Spinal cord (tissue), 10 donors: ENCODE data around the gene PACSIN2. TPM values are rescaled to one million over a fixed set of nuclear protein-coding genes. Genes with fewer than 3 reads are reported as not detected.
"Not testable (repeated sequence)": the region's sequence is repeated elsewhere in the genome, so short reads cannot be mapped to it uniquely, and the experiment has no call there.

Source experiments
- DNase-seq, 6 donors: peaks; one replicate each; pipeline versions ENCODE4 v3.0.0 to v3.0.0-alpha.2; 2013 to 2015; ENCODE audit warnings: low spot score in 6 of 6, low read depth in 4 of 6
- H3K27ac ChIP-seq: one replicate; pipeline ENCODE4 v1.5.1; 2013; ENCODE audit warnings: low read depth, low read length, control low read depth
- H3K27me3 ChIP-seq: one replicate; pipeline ENCODE4 v1.6.1; 2013; ENCODE audit warnings: low read length; ENCODE audit not compliant: control insufficient read depth, insufficient read depth
- H3K36me3 ChIP-seq: one replicate; pipeline ENCODE4 v1.6.1; 2013; ENCODE audit warnings: low read length; ENCODE audit not compliant: control insufficient read depth, insufficient read depth
- H3K4me1 ChIP-seq: one replicate; pipeline ENCODE4 v1.6.1; 2013; ENCODE audit warnings: low read length; ENCODE audit not compliant: control insufficient read depth, insufficient read depth
- H3K4me3 ChIP-seq: one replicate; pipeline ENCODE4 v1.5.1; 2013; ENCODE audit warnings: low read depth, low read length, control low read depth
- H3K9me3 ChIP-seq: one replicate; pipeline ENCODE4 v1.6.1; 2013; ENCODE audit warnings: low read length; ENCODE audit not compliant: control insufficient read depth, insufficient read depth
- WGBS: methylation state at CpG from one replicate; pipeline ENCODE4 v1.1.5; 2013; ENCODE audit warnings: missing lambda C conversion rate; ENCODE audit not compliant: insufficient coverage; 5-methylcytosine and 5-hydroxymethylcytosine counted together
- polyA plus RNA-seq, 2 donors: library from polyadenylated mRNA; unstranded; fragments of 120-200 nt; gene quantifications; one replicate each; pipeline ENCODE4 v1.2.1, GENCODE V29; 2013; ENCODE audit not compliant: insufficient read length in 2 of 2
- total RNA-seq, 2 donors: library from RNA; depleted of rRNA in 1 of 2; stranded (reverse); fragments of 120-200 nt in 1 of 2; fragments of >200 nt in 1 of 2; gene quantifications; one replicate each; pipeline versions ENCODE4 v1.2.3 to v1.2.4, GENCODE V29; 2013 to 2014
- donor health status: healthy.

PACSIN2 gene
- total and polyA plus RNA-seq, 4 donors: 36.3 to 54.2 (median 45.9) TPM

- H3K4me3 ChIP-seq: no peak overlapping the region
- DNase-seq: peak in 1 of 6 donors; percentile 60
- no peaks in the 10 kb centered on the region for H3K27me3 ChIP-seq
- H3K36me3 ChIP-seq: no peaks in the 10 kb centered on the region
- no peak overlapping the region for H3K27ac ChIP-seq
- no peaks in the 10 kb centered on the region for H3K9me3 ChIP-seq
- H3K4me1 ChIP-seq: peaks cover 26% of the 10 kb centered on the region
- whole genome bisulfite sequencing: 95% methylated on average over 4 of the region's 9 CpGs
Observed at GRCh38 chr22:42962295-42963230, 52.4 kb downstream of the PACSIN2 start.

GRCh38 chr22:42961810-42962209 is 53.1 kb downstream of the PACSIN2 start:
- WGBS: 96% methylated on average over 4 of the region's 6 CpGs

GRCh38 chr22:42961400-42961690 is 53.6 kb downstream of the PACSIN2 start:
- H3K4me3 ChIP-seq, H3K27ac ChIP-seq, H3K27me3 ChIP-seq, H3K36me3 ChIP-seq, H3K9me3 ChIP-seq, DNase-seq: not testable (repeated sequence)
- 67% methylated on average over 2 of the region's 3 CpGs for WGBS
- peaks cover 26% of the 10 kb centered on the region for H3K4me1 ChIP-seq

More at GRCh38 chr22:42961810-42962209, 53.1 kb downstream of the PACSIN2 start:
- no peaks in the 10 kb centered on the region for H3K27me3 ChIP-seq
- DNase-seq: no peak
- no peaks in the 10 kb centered on the region for H3K9me3 ChIP-seq
- no peak overlapping the region for H3K27ac ChIP-seq
- H3K4me3 ChIP-seq: no peak overlapping the region
- no peaks in the 10 kb centered on the region for H3K36me3 ChIP-seq
- peaks cover 26% of the 10 kb centered on the region for H3K4me1 ChIP-seq

- Histone ChIP-seq H3K36me3 (no peaks in the 10 kb centered on the region), H3K4me3 (no peak overlapping the region), H3K9me3 (peaks cover 1% of the 10 kb centered on the region), H3K27ac (peak overlapping the region; percentile 22), H3K27me3 (no peaks in the 10 kb centered on the region), H3K4me1 (peaks cover 26% of the 10 kb centered on the region)
- WGBS: 27% methylated on average over 4 of the region's 10 CpGs
- DNase-seq: peak in 1 of 6 donors; percentile 20
Observed at GRCh38 chr22:42960531-42961399, 54.2 kb downstream of the PACSIN2 start.

DNA sequence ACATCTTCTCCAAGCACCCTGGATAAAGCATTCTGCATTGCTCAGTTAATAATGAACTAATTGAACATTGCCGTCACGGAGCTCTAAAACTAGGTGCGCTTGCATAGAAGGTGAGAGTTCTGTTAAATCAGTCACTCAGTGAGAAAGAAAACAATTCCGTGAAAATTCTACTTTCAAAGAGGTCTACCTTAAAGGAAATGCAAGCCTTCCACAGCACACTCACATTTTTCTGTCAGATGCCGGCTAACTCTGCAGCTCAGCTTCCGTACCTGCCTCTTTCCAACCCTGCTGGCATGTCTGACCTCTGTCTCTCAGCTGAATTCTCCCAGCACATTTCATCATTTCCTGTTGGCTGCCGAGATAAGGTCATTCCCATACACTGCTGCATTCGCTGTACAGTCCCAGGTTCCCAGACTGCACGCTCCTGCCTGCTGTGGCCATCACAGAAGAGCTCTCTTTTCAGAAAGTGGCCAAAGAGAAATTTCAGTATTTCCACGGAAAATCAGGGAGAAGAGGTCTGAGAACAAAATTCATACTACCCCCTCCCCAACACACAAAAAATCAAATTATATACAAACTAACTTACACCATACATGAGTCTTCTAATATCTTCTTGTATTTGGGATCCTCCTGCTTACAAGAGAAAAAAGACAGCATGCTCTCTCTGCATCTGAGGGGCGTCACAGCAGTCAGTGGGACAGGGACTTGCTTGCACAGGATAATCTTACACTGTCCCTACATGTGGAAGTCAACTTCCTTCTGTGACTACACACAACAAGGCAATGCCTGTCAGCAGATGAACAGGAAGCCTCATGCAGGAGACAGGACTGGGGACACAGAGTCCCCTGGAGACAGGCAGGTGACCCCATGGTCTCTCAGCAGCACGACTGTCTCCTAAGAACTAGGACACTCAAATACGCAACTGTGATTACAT is 55.1 kb downstream of the PACSIN2 start:
- H3K9me3 ChIP-seq: peaks cover 1% of the 10 kb centered on the region
- H3K4me3 ChIP-seq: no peak overlapping the region
- no peaks in the 10 kb centered on the region for H3K27me3 ChIP-seq
- H3K4me1 ChIP-seq: peaks cover 26% of the 10 kb centered on the region
- H3K27ac ChIP-seq: peak overlapping the region; percentile 22
- no peaks in the 10 kb centered on the region for H3K36me3 ChIP-seq
- DNase-seq: peak in 2 of 6 donors; percentile 54 to 71
- 41% methylated on average over 8 of the region's 13 CpGs for WGBS

GRCh38 chr22:42958937-42959336 is 56.0 kb downstream of the PACSIN2 start:
- no peak overlapping the region for H3K4me3 ChIP-seq
- no peaks in the 10 kb centered on the region for H3K27me3 ChIP-seq
- WGBS: 58% methylated on average over 2 of the region's 6 CpGs
- peaks cover 1% of the 10 kb centered on the region for H3K9me3 ChIP-seq
- no peak for DNase-seq
- H3K4me1 ChIP-seq: peaks cover 26% of the 10 kb centered on the region
- H3K27ac ChIP-seq: no peak overlapping the region
- no peaks in the 10 kb centered on the region for H3K36me3 ChIP-seq

GRCh38 chr22:42957958-42958357 is 57.0 kb downstream of the PACSIN2 start:
- Histone ChIP-seq H3K4me1 (peaks cover 23% of the 10 kb centered on the region), H3K27ac (no peak overlapping the region), H3K27me3 (no peaks in the 10 kb centered on the region), H3K9me3 (peaks cover 1% of the 10 kb centered on the region), H3K36me3 (no peaks in the 10 kb centered on the region), H3K4me3 (no peak overlapping the region)
- no CpG with 5 or more reads among the region's 7 CpGs for WGBS
- no peak for DNase-seq

DNA sequence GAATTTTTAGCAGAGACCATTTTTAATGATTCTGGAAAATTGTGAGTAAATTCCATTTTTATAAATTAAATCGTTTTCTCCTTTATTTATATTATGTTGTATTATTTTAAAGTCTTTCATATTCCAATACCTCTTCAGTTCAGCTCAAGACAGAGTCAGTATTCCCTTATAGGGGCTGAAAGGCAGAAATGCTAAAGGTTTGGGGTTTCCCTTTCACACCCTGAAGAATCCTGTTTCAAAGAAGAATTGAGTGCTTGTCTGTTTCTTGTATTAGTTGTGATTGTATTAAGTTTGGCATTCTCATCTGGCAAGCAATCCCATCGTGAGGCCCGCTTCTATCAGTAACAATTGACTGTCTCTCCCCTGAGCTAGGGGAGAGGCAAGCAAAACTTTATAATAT is 57.4 kb downstream of the PACSIN2 start:
- peaks cover 20% of the 10 kb centered on the region for H3K4me1 ChIP-seq
- no CpG with 5 or more reads among the region's 3 CpGs for WGBS
- no peak overlapping the region for H3K27ac ChIP-seq

GRCh38 chr22:42955848-42956247 is 59.1 kb downstream of the PACSIN2 start:
- no peaks in the 10 kb centered on the region for H3K27me3 ChIP-seq
- H3K36me3 ChIP-seq: no peaks in the 10 kb centered on the region
- H3K27ac ChIP-seq: no peak overlapping the region
- DNase-seq: no peak
- WGBS: no CpG with 5 or more reads among the region's 1 CpG
- H3K4me1 ChIP-seq: peaks cover 22% of the 10 kb centered on the region
- H3K4me3 ChIP-seq: no peak overlapping the region
- H3K9me3 ChIP-seq: peaks cover 1% of the 10 kb centered on the region

More for the DNA sequence above, 57.4 kb downstream of the PACSIN2 start:
- H3K36me3 ChIP-seq: no peaks in the 10 kb centered on the region
- no peaks in the 10 kb centered on the region for H3K27me3 ChIP-seq
- peaks cover 1% of the 10 kb centered on the region for H3K9me3 ChIP-seq
- H3K4me3 ChIP-seq: no peak overlapping the region
- no peak for DNase-seq
